ENCODE data around the gene MRPL43.

- TF ChIP-seq CTCF (IDR thresholded peaks at IDR 0.05) (no peak), POLR2A (IDR thresholded peaks at IDR 0.05) (no peak)
Measured at GRCh38 chr10:100963826-100964225, 23.5 kb downstream of the MRPL43 start.

Measured in suprapubic skin (tissue), 3 donors.